Posterior vena cava (tissue), 2 donors: ENCODE measurements around the gene VPREB3. TPM values are rescaled to one million over a fixed set of nuclear protein-coding genes. Genes with fewer than 3 reads are reported as not detected.
A peak's percentile ranks its signal among the peaks of the same experiment; 100 is the strongest.
"Not testable (repeated sequence)": the region's sequence is repeated elsewhere in the genome, so short reads cannot be mapped to it uniquely, and the experiment has no call there.

Source experiments
- DNase-seq: peaks from one replicate; pipeline ENCODE4 v3.0.0-alpha.2; 2020; ENCODE audit warnings: low spot score
- intact Hi-C, 2 donors: fragments of 100-400 bp; cut with DNase I; formaldehyde crosslinking; loops; one replicate each; pipeline versions ENCODE4 v1.14.1 to v1.14.2; 2022 to 2023
- total RNA-seq, 2 donors: library from RNA; stranded (reverse); fragmentation: NEBNext Ultra II Directional; extraction: Animal tissue kit (Norgen Biotek cat#: 25700); gene quantifications; one replicate each; pipeline ENCODE4 v1.2.1, GENCODE V29; 2021
- donor health status: DM: yes; HTN: yes; CAD: no.
- donor health status: DM: yes; HTN: yes; CAD: no.

The VPREB3 gene
- total RNA-seq, 2 donors from 2014 or later = 0.43 TPM; not detected in 1

DNA sequence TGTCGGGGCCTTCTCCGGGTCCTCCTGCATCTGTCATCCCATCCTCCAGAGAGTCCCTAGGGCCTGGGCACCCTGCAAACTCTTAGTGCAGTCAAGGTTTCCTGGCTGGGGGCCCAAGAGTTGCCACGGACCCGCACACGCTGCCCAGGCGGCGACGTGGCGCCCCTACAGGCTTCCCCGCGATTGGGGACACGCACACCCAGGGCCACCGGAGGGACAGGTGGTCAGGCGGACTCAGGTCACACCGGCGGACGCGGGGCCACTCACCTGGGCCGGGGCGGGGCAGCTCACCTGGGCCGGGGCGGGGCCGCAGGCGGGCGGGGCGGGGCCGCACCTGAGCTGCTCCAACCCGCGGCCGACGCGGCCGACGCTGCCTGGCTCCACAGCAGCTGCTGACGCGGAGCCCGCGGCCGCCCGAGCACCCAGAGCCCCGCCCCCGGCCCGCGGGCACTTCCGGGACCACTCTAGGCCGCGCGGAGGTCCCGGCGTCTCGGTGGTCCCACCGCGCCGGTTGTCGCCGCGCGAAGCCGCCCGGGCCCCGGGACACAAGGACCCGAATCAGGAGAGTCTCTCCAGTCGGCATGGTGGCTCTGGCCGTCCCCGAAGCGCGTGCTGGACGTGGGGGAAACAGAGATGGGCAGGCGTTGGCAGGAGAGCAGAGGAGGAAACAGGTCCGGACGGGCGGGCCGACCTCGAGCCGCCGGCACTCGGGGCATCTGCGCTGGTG is 3.3 kb downstream of the VPREB3 start, which contains the start of gene ZNF70:
Gene ZNF70, minus strand, starts transcription at position 399 of the 727 bp plus-strand sequence. CDS start 5,972 bp downstream, outside the sequence.
- intact Hi-C loops = no loop called here
- peak; percentile 95 for DNase-seq

DNA sequence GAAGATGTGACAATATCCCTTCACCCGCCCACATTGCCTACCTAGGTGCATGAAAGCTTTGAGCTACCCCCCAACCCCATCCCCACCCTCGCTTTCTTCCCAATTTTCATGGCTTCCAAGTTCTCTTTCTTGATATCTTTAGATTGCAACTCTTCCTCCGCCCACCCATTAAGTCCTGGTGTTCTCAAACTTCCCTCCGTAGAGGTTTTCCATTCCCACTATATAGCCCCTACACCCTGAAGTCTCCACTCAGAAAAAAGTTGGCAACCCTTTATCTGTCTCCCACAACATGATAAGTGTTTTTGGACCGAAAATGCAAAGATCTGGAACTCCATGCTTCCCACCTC is 3.9 kb downstream of the VPREB3 start:
- DNase-seq = no peak
- intact Hi-C loops = no loop called here

- DNase-seq = no peak
Measured at GRCh38 chr22:23749841-23750301, 4.4 kb downstream of the VPREB3 start.

DNA sequence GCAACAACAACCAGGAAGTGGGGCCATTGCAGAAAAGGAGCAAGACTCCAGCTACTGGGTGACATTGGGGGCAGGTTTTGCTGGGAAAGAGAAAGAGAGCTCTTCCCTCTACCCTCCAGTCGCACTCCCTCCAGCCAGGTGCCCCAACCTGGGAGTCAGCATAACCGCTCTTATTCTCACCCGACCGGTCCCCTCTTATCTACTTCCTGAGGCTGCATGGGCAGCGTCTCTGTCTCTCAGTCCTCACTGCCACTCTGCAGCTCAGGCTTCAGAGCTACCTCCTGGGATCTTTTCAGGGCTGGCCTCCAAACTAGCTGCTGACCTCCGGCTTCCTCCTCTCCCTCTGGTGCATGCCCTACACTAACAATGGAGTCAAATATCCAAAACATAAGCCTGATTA is 8.4 kb downstream of the VPREB3 start:
- intact Hi-C loops = no loop called here
- no peak for DNase-seq

More at GRCh38 chr22:23749841-23750301, 4.4 kb downstream of the VPREB3 start:
- intact Hi-C loops = no loop called here

DNA sequence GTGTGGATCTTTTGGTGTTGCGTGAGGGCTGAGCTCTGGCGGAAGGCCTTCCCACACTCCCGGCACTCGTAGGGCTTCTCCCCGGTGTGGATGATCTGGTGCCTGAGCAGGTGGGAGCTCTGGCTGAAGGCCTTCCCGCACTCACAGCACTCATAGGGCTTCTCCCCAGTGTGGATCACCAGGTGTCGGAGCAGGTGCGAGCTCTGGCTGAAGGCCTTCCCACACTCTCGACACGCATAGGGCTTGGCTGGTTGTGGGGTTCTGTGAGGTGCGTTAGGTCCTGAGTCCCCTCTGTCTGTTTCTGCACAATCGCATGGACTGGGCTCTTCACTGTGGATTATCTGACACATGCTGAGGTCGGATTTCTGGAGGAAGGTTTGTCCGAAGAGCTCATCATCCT is 9.7 kb downstream of the VPREB3 start:
- intact Hi-C loops = no loop called here
- no peak for DNase-seq

DNA sequence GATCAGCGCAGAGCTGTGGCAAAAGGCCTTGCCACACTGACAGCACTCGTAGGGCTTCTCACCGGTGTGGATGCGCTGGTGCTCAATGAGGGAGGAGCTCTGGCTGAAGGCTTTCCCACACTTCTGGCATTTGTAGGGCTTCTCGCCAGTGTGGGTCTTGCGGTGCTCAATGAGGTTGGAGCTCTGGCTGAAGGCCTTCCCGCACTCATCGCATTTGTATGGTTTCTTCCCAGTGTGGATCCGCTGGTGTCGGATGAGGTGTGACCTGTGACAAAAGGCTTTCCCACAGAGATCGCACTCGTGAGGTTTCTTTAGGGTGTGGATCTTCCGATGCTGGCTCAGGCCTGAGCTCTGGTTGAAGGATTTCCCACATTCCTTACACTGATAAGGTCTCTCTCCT is 10.2 kb downstream of the VPREB3 start:
- intact Hi-C loops = no loop called here
- no peak for DNase-seq

- DNase-seq = no peak
- intact Hi-C loops = no loop called here
Measured at GRCh38 chr22:23743303-23743705, 10.9 kb downstream of the VPREB3 start.

DNA sequence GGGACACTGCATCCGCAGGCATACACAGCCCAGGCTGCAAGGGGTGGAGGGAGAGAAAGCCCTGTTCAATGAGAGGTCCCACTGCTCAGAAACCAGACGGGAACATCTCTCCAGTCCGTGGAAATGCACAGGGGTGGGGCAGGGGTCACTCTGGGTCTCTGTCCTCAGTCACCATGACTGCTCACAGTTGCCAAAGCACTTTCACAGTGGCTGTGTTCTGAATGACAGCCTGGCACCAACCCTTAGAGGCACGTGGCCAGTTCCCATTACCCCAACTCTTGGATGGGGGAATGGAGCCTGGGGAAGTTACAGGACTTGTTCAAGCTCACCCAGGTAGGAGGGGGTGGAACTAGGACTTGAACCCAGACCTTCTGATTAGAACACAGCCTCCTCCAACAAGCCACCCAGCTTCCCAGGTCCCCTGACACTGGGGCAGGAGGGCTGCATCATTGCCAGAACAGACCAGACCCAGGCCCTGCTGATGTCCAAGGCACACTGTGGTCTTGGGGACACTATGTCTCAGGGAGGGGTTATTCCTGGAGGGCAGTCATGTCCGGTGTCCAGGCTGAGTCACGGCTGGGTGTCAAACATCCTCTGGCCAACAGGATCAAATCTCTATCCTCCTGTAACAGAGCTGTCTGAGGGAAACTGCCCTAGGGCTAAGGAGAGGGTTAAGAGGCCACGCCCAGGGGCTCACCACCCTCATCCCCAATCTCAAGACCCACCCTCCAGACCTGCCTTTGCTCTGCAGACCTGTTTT is 11.5 kb downstream of the VPREB3 start:
- intact Hi-C loops = no loop called here
- no peak for DNase-seq

DNA sequence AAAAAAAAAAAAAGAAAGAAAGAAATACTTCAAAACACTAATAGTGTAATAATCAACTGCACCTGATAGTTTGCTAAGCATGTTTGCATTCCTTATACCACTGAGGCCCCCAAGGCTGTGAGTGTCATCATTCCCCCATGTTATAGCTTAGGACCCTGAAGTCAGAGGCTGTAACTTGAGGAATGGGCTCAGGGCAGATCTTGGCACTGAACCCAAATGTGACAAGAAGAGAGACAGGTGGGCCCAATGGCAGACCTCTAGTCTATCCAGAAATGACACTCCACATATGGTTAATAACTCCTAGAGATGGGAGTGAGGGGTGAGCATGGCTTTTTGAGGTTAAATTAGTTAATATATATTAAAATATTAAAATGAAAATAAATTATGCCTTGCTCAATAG is 16.5 kb downstream of the VPREB3 start:
- intact Hi-C loops = no loop called here
- no peak for DNase-seq

GRCh38 chr22:23728108-23728507 is 26.1 kb downstream of the VPREB3 start:
- DNase-seq = peak; percentile 44
- intact Hi-C loops = not testable (repeated sequence)

DNA sequence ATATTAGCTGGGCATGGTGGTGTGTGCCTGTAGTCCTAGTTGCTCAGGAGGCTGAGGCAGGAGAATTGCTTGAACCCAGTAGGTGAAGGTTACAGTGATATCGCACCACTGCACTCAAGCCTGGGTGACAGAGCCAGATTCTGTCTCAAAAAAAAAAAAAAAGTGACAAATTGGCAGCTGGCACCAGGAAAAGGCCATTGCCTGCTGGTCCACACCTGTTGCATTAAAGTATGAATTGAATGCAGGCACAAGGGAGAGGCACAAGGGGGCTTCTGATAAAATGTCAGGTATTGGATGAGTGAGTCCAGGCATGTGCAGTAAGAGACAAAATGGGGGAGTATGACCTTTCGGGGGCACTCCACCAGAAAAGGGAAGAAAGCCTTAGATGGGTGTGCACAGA is 31.5 kb downstream of the VPREB3 start:
- intact Hi-C loops = loop anchor here in 1 of 2 donors (5.0 kb wide), 1 partner anchor 530 kb away; no protein-coding TSS in a partner anchor
- peak; percentile 15 for DNase-seq

- intact Hi-C loops = loop anchor here in 1 of 2 donors (5.0 kb wide), 1 partner anchor 530 kb away; no protein-coding TSS in a partner anchor
- DNase-seq = no peak
Measured at GRCh38 chr22:23722160-23722559, 32.1 kb downstream of the VPREB3 start.

- no peak for DNase-seq
- intact Hi-C loops = loop anchor here in 1 of 2 donors (5.0 kb wide), 1 partner anchor 529 kb away; no protein-coding TSS in a partner anchor
Measured at GRCh38 chr22:23720855-23721254, 33.4 kb downstream of the VPREB3 start.

- intact Hi-C loops = no loop called here
- peak; percentile 52 for DNase-seq
Measured at GRCh38 chr22:23718371-23719165, 35.7 kb downstream of the VPREB3 start.

DNA sequence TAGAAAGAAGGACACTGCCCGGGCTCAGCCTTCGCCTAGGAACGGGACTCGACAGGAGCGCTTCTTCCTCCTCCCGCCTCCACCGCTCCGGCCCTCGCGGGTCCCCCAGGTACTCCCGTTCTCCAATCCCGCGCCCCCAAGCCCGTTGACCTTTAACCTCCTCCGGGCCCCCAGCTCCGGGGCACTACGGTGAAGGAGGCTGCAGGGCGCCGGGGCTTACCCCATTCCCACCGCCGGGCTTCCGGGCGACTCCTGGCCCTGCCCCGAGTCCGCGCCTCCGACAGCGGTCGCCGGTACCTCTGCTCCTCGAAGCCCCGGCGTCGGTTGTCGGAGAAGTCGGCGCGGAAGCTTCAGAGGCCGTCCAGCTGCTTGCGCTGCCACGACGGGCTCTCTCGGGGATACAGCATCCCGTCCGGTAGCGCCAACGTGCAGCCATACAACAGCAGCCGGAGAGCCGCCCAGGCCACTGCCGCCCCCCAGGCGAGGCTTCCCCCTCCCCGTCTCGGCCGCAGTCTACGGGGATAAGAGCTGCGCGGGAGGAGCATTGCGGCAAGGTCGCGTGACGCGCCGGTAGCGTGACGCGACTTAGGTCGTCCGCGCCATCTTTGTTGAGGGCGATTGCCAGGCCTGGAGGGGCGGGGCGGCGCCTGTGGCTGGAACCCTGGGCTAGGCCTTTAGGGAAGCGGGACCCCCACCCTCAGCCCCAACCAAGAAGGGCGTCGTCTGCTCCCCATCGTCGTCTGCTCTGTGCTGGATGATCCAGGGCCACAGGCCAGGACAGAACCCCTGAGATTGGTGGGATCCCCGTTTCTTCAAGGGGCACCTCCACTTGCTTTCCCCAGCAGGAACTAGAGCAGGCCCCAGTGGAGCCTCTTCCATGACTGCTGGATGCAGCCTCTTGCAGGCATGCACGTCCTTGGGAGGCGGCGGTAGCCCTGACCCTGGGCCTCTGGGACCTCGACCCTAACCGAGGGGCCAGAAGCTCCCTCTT is 37.1 kb downstream of the VPREB3 start:
- peak; percentile 96 for DNase-seq
- intact Hi-C loops = no loop called here

- intact Hi-C loops = no loop called here
- DNase-seq = peak; percentile 65
Measured at GRCh38 chr22:23715806-23716375, 38.3 kb downstream of the VPREB3 start.

- DNase-seq = peak; percentile 72
- intact Hi-C loops = no loop called here
Measured at GRCh38 chr22:23714596-23715578, 39.3 kb downstream of the VPREB3 start.
